Measurements from ENCODE around the gene SH3RF3.

The SH3RF3 gene

DNA sequence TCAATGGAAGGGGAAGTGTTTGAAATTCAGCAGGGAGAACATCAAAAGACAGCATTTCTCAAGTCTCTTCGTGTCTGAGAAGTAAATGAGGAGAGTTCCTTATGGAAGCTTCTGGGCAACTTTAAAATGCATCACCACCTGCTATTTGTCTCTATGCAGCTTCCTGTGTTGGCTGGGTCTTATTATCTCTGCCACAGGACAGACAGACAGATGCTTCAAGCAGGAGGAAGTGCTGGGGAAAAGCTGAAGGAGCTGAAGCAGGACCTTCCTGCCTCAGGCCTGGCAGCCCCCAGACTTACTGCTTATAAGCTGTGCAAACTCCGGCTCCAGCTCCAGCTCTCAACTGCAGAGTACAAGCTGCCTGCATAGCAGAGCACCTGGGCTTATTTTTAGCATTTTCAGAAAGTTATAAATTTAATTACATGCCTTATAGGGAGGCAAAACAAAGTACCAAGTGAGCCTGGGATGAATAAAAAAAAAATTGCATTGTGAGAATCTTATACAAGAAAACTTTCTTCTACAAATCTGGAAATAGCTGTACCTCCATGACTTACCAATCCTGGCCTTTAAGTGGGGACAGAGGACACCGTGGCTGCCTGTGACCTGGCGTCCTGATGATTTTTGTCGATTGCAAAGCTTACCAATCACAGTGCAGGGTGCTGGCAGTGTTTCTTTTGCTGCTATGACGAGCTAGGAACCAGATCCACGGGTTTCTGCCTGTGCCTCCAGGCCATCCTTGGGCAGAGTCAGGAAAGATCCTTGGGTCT, 278.5 kb downstream of the SH3RF3 start:
- no peak for DNase-seq

DNA sequence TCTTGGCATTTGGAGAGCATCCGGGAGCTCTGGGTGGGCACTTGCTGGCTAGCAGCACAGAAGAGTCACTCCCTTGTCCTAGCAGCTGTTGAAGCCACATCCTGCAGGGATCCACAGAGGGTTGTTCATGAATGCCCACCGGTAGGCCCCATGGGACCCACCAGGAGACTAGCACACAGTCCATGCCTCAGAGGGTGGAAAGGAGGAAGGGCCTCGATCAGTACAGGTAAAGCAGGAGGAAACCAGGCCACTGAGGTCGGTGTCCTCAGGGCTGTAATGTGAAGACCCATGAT, 279.0 kb downstream of the SH3RF3 start:
- DNase-seq, result no peak

DNA sequence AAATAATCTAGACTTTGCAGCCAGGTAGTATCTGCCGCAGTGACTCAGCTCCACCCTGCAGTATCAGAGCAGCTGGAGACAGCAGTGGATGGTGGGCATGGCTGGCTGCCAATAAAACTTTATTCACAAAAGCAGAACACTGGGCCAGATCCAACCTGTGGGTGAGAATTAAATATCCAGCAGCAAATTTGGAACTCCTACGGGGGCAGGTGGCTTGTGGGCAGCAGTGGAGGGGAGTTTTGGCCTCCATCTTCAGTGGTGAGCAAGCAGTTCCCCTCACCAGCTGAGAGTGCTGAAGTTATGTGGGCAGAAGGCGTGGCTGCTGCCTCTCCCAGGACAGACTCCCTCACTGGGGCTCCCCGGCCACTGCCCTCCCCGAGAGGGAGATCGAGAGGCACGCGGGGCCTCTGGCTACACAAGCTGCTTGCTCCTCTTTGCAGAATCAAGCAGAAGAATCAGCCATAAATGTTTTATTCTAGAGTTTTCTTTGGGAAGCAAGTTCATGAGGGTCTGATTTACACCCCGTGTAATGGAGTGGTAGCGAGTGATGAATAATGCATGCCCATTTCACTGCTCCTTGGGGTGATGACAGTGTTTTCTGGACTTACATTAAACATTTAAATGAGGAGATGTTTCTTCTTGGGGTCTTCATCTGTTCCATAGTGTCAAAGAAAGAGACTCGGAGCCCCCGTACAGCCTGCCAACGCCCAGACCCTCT, 280.5 kb downstream of the SH3RF3 start:
- no peak for DNase-seq

DNA sequence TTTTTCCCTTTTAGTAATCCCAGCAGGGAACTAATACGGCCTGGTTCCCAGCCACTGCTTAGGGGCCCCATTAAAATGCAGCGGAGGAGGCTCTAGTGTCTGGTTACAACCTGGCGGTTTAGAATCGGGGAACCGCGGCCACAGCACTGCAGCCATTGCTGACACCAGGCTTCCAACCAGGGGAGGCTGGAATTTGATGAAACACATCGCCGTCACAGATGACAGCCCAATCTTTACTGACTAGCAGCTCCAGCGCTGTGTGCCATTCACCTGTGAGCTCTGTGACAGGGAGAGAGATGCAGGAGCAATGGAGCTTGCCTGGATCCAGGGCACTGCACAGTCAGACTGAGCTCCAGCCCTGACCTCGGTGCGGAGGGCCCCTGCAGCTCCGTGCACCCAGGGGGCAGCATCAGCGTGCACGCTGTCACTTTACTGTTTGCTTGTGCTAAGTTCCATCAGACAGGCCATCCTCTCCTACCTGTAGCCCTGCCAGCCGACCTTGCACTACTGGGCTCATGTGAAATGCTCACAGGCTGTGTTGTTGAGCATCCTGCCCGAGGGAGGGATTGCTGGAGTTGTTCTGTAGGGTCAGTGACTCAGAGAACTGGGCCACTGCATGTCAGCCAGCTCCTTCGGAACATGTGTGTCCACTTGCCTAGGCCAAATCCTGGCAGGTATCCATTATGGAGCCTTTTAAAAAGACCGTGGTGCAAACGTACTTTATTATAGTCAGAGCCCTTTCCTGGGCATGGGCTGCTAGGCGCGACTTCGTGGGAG, 281.2 kb downstream of the SH3RF3 start:
- DNase-seq, result no peak

DNA sequence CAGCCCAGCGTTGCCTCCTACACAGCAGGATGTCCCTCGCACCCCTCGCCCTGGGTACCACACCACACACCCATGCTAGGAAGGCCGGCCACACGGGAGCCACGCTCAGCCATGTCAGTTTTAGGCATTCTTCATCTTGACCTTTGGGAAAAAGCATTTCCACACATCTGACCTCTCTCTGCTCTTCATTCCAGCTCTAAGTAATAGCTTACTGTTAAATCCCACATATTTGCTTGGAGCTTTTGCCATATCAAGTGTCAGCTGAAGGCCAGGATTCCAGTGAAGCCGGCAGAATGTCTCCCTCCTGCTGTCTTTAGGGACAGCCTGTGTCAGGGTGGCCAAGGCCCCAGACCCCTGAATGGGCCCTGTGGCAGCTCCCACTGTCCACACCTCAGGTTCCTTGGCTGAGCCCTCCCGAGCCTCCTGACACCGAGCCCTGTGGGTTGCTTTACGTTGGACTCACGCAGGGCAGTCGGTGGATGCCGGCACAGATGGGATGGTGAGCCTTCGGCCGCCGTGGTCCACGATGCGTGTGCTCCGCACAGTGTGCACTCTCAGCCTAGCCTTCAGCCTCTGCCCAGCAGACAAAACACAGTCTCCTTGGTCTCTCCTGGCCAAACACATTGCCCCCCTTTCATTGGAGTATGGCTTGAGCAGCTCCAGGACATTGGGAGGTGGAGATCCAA, 282.8 kb downstream of the SH3RF3 start:
- DNase-seq, result no peak

DNA sequence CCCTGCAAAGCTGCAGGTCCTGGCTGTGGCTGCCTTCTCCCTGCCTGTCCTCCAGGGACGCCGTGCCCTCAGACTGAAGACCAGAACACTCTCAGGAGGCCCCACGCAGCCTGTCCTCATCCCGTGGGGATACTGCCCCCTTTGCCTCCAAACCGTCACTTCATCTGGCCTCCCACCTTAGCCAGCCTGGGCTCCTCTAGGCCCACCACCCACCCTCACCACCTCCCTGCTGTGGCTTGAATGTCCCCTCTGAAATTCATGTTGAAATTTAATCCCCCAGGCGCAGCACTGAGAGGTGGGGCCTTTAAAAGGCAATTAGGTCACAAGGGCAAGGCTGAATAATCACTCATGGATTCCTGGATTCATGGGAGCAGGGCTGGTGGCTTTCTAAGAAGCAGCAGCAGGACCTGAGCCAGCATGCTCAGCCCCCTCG, 286.6 kb downstream of the SH3RF3 start:
- no peak for DNase-seq

DNA sequence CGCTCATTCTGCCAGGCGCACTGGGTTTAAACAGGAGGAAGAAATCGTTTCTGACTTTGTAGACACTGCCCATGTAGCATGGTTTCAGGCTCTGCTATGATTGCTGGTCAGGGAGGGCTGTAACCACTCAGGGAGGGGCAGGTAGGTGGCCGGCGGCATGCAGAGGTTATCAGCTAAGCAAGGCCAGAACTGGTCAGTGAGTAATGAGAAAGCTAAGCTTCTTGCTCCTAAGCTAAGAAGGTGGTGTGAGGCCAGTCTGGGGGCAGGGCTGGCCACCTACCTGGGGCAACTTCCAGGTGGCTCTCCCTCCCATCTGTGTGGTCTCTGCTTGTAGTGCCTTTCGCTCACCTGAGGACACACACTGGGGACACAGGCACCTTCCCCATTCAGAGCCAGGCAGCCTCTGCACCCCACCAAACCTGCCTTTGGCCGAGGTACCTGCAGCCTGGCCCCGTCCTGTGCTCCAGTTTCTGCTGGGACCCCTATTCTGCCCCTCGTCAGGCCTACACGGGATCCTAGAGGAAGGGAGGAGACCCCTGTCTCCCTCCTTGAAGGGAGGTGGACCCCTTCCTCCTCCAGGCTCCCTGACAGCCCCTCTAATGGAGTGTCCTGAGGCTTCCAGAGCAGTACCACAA, 288.8 kb downstream of the SH3RF3 start:
- no peak for DNase-seq

DNA sequence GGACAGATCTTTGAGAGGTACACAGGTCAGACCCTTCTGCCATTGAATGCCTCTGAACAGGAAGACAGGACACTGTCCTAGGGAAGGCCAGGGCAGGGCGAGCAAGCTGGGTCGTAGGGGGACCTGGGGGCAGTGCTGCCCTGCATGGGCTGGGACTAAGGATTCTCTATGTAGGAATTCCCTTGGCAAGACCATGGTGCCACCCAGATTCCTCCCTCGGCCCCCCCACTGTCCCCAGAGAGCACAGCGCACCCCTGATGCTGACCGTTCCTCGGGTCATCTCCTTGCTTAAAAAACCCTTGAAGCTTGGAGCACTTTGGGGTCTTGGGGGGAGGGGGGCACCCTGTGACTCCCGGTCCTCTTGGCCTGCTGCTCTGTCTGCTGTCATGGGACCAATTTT, 289.7 kb downstream of the SH3RF3 start:
- DNase-seq, result no peak

DNA sequence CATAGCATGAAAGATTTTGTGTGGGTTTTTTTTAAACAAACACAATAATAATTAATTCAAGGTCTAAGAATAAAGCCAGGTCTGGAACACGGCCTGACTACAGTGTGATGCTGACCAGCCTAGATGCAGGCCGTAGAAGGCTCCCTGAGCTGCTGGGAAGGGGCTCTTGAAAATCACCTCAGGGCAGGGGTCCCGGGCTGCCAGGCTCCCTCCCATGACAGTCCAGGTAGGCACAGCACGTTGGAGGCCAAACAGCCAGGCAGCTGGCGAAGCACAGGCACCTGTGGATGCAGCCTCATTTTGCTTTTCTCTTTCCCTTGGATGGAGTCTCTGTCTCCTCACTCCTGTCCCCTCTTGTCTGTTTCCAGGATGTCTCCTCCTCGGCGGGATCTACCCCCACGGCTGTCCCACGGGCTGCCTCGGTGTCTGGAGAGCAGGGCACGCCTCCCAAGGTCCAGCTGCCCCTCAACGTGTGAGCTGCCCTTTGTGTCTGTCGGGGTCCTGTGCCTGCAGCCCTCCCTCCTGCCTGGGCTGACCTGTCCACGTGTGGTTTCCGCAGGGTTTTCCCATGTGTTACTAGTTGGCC, 290.3 kb downstream of the SH3RF3 start:
- DNase-seq, result no peak

DNA sequence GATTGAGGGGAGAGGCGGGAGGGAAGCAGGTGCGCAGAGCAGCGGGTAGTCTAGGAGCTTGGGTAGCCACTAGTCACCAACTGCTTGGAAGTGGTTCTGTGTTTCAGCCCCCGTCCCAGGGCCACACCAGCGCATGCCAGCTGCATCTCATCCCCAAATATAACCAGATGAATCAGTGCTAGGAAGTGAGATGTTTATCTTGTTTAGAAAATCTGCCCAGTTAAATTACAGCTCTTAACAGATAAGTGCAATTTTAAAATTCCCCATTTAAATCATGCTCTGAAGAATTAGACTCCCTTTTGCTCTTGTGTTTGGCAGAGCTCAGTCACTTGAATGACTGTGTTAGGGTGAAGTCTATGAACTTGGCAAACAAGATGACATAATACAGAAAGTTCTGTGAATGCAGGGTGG, 291.0 kb downstream of the SH3RF3 start:
- DNase-seq, result no peak

DNA sequence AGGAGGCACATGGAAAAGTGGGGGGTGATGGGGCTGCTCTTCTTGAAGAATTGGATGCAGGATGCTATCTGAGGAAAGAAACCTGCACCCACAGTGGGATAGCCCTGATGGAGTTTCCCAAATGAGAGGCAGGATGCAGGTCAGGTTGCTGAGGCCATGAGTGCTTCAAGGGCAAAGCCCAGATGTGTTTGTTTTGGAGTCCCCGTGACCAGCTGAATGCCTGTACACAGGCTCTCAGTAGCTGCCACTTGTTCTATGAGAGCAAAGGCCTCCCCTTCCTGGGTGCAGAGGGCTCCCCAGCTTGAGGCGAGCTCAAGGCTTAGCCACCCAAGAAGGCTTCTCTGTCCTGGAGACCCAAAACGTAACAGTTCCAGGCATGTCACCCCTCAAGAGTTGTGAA, 292.1 kb downstream of the SH3RF3 start:
- DNase-seq, result no peak

DNA sequence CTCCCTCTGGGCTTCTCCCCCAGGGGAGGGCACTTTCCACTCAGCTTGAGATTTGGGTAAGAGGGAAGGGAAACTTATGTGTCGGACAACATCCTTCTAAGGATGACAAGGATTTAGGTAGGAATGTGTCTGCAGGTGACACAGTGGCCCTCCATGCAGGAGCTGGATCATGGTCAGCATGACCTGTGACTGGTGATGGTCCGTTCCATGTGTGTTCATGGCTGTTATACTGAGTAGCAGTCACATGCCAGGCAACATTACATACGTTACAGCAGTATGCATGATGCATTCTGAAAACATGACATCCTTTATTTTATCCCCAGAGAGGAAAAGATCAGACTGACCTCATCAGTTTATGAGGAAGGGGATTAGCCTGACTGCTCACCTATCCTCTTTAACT, 292.6 kb downstream of the SH3RF3 start:
- DNase-seq, result no peak

DNA sequence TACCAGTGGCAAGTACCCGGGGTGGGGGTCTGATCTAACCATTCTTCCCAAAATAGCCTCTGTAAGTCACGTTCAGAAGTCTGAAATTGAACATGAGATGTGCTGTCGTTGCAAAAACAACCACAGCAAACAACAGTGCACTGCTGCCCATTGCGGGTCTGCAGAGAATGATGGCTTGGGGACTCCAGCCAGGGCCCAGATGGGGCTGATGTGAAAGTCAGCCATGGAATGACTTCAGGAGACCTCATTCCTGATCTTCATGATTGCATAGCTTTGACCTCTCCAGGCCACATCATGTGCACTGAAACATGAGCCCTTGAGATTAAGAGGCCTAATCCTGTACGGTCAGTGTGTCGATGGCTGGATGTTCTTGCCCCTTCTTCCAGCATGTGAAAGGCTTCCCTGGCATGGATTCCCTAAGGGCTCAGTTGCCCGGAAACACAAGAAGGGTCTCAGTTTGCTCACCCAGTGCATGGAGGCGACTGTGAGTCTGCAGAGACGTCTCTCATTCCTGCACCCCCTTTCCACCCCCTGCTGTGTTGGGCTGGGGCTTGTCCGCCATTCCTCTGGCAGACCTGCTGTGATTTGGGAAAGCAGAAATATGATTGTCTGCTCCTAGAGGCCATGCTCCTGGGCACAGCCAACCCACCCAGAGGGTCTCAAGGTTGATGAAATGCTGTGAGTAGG, 293.2 kb downstream of the SH3RF3 start:
- no peak for DNase-seq

DNA sequence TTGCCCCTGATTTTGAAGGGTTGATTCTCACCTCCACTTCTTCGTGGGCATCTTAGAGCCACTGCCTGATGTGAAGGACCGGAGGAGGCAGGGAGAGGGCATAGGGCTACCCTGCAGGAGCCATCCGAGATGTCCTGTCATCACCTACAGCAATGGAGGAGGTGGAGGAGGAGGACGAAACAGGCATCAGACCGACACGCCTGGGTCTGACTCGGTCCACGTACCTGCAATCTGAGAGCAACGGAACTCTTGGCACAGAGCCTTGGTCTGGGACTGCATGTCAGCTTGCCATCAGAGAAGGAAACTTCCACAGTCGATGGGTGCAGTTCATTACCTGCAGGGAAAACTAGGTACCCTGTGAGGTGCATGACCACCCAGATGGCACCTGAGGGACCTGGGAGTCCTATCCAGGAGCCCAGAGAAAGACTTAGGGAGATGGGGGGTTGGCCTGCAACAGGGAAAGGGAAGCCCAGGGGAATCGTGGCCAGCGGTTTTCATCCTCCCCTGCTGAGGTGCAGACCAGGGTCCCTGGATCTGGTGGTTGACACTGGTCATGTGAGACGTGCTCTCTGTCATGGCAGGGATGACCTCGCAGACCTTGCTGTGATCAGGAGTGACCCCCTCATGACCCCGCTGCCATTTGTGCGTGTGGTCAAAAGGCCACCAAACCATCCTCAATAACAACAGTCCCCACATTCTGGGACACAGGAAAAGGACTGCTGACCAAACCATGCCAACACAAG, 293.9 kb downstream of the SH3RF3 start:
- DNase-seq, result no peak

DNA sequence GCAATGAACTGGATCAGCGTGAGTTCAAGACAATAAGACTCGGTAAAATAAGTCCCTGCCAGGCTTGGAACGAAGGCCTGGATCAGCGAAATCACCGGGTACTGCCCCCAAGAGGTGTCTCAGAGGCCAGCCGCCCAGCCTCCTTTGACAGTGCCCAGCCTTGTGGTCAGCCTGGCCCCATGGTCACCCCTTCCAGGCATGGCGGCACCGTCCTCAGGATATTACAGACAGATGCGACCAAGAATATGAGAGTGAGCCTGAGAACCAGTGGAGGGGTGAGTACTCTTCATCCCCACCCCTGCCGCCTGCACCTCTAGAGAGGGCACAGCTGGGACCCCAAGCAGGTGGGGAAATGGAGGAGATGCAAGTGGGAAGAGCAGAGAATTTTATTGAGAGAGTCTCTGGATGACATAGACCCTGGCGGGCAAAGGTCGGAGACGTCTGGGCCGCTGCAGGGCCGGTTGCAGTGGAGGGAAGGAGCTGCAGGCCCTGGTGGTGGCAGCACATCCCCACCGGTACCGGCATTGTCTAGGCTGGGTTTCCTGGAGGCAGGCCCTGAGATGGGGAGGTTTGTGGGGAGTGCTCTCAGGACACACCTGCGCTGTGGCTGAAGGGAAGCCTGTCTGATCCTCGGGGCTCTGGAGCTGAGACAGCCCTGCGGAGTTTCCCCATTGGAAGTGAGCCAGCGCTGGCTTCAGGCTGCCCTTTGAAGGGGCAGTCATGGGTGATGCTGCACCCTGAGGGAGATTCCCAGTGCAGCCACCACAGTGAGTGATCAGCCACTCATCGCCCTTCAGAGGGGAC, 294.8 kb downstream of the SH3RF3 start:
- DNase-seq, result no peak

DNA sequence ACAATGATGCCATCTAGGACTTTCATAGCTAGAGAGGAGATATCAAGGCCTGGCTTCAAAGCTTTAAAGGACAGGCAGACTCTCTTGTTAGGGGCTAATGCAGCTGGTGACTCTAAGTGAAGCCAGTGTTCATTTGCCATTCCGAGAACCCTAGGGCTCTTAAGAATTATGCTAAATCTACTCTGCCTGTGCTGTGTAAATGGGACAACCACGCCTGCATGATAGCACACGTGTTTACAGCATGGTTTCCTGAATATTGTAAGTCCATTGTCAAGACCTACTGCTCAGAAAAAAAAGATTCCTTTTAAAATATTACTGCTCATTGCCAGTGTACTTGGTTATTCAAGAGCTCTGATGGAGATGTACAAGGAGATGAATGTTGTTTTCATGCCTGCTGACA, 296.4 kb downstream of the SH3RF3 start:
- DNase-seq, result no peak

DNA sequence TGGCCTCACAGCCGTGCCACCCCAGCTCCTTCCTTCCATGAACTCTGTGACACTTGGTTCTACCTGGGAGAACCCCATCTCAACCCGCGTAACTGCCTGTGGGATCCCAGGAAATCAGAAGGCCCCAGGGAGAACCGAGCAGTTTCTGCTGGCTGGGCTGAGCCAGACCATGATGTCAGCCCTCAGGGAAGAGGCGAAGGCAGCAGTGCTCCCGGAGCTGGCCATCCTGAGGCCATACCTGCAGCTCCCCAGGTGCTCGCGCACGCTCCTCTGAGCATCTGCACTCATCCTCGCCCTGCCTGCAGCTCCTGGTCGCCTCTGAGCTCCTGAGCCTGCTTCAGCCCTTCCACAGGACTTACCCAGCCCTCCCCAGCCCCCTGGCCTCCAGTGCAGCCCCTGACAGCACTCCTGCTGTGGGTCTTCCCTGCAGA, 298.7 kb downstream of the SH3RF3 start:
- DNase-seq, result no peak

DNA sequence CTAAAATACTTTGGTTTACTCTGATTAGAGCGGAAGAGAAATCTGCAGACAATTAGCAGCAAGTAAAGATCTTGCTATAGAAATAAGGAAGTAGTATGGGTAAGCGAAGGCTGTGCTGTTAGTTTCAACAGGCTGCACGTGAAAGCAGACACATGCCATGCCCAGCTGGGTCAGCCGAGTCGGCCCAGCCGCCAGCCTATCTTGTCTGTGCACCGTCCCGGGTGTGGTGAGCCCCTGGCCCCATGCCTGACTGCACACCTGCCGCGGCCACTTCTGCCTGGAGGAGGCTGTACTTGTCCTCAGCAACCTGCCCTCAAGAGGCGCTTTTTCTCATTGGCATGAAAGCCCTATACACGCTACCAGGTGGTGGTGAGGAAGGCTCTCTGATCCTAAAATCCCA, 299.3 kb downstream of the SH3RF3 start:
- no peak for DNase-seq

DNA sequence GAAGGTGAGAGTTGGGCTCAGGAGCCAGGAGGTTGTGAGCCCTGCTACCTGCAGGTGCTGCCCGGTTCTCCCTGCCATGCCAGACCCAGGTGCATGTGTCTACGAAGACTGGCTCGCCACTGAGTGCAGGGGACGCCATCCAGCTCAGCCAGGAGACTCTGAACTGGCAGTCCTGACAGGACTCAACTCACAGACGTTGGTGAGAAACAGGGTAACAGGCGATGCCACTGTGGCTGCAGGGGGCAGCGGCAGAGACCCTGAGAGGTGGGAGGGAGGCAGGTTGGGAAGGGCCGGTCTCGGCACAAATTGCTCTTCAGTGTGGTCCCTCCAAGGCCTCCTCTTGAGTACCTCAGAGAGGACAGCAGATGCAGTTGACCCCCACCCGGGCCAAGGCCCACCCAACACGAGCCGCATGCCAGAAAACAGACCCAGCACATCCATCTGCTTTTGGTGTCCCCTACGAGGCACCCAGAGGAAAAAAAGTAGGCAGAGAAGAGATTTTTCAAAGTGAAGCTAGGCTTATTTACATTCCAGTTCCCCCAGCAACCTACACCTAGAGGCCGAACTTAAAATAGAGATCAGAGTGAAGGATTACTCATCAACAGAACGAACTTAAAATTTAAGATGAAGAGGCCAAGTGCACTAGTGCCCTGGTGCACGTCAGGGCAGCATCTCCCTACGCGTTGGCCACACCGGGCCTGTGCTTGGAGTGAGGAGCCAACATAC, 300.0 kb downstream of the SH3RF3 start:
- no peak for DNase-seq

Data from CD4-positive, alpha-beta T cell treated with Interleukin-10 for 1 hour (primary cell).